GM10847 (cell line): Measurements from ENCODE around the gene PRKCD.

Experiments used
- POLR2A ChIP-seq: IDR thresholded peaks from 2 replicates; pipeline ENCODE4 v1.6.1; 2011; ENCODE audit not compliant: insufficient read length; ENCODE audit errors: extremely low read depth

Gene PRKCD

GRCh38 chr3:53160660-53161449 is at the start of gene PRKCD:
Gene PRKCD, plus strand, starts transcription at chr3:53161209. Its CDS starts 17,214 bp downstream, at chr3:53178423.
- peak; percentile 66 for TF ChIP-seq POLR2A

- TF ChIP-seq POLR2A: no peak
These were observed 49.2 kb upstream of the PRKCD start for GRCh38 chr3:53111822-53112221.

DNA sequence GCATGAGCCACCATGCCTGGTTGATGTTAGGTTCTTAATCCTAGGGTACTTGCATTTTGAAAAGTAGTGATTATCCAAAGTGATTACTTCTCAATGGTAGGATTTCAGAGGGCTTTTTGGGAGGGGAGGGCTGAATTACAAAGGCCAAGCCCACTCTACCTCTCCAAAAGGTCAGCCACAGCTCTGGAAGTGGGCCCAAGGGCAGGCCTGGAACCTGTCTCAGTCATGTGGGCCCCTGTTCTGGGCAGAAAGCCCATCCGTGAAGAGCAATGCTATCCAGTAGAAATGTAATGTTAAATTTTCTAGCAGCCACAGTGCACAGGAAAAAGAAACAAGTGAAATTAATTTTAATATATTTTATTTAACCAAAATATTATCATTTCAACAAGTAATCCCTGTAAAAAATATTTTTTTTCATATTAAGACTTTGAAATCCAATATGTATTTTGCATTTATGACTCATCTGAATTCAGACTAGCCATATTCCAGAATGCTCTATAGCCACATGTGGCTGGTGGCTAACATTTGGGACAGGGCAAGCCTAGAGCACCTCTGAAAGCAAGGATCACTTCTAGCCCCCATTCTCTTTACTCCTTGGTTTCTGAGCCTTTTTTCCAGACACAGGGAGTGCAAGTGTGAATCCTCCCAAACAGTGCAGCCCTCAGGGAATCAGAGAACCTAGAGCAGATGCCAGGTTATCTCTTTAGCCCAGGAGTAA is 47.6 kb upstream of the PRKCD start:
- TF ChIP-seq POLR2A: no peak

GRCh38 chr3:53114011-53114400 is 47.0 kb upstream of the PRKCD start:
- no peak for TF ChIP-seq POLR2A

- no peak for TF ChIP-seq POLR2A
These were observed 46.5 kb upstream of the PRKCD start for GRCh38 chr3:53114412-53115074.

- no peak for TF ChIP-seq POLR2A
These were observed 44.1 kb upstream of the PRKCD start for GRCh38 chr3:53116956-53117355.

- TF ChIP-seq POLR2A: no peak
These were observed 40.7 kb upstream of the PRKCD start for GRCh38 chr3:53120336-53120735.

GRCh38 chr3:53122255-53122932 is 38.6 kb upstream of the PRKCD start:
- no peak for TF ChIP-seq POLR2A

DNA sequence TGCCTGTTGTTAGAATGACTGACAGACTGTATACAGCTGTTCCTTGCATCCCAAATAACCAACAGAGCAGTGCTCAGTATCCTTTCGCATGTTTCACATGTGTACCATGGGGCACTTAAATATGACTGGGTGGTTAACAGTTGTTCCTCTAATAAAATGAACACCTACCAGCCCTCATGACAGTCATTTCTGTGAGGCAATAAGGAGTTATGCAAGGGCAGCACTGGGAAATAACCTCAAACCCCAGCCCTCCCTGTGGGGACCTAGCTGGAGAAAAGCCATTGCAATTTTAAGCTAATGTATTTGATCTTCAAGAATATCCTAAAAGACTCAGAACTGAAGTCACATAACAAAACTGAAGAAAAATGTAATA is 38.1 kb upstream of the PRKCD start:
- no peak for TF ChIP-seq POLR2A

DNA sequence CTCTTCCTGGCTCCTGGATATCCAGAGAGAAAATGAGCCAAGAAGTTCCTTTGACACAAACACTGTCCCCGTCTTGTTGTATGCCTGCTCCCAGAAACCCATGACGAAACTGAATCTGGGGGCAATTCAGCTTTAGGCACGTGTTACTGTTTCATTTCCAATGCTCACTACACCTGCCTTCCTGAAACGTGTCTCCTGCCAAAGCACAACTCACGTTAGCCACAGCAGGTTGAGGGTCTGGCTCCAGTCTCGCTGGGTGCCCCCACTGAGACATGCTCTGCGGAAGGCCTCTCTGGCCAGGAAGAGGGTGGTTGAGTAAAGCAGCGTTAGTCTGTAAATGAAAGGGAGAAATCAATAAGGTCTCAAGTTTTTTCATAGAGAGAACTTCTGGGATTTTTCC is 37.5 kb upstream of the PRKCD start:
- no peak for TF ChIP-seq POLR2A

DNA sequence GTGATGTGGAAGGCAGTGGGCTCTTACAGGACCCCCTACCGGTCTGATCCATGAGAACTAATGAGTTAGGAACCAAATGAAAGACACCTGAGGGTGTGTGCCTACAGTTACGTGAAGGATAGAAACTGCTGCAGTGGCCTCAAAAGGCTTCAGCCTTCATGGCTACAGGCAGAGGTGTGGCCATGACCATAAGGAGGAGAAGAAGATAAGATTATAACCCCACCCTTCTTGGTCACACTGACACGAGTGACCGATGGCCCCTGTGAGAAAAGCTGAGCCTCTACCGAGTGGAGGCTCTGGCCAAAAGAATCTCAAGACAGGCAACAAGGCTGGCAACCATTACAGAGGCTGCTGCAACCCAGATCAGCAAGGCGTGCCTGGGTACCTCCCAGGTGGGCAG is 37.1 kb upstream of the PRKCD start:
- no peak for TF ChIP-seq POLR2A

- TF ChIP-seq POLR2A: no peak
These were observed 34.4 kb upstream of the PRKCD start for GRCh38 chr3:53126601-53127000.

DNA sequence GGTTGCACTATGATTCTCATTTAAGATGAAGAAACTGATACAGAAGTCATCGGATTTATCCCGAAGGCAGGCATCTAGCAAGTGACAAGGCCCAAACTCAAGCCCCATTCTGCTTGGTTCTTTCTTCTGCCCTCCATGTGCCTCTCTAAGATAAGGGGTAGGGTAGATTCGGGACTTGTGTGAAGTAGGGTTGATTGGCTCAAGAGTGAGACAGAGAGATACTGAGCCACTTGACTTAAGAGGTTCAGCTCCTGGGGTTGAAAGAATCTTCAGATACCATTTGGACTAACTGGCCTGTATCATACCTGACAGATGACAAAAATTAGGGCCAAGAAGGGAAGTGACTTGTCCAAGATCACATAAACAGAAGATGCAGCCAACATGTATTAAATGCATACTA is 31.7 kb upstream of the PRKCD start:
- TF ChIP-seq POLR2A: no peak

DNA sequence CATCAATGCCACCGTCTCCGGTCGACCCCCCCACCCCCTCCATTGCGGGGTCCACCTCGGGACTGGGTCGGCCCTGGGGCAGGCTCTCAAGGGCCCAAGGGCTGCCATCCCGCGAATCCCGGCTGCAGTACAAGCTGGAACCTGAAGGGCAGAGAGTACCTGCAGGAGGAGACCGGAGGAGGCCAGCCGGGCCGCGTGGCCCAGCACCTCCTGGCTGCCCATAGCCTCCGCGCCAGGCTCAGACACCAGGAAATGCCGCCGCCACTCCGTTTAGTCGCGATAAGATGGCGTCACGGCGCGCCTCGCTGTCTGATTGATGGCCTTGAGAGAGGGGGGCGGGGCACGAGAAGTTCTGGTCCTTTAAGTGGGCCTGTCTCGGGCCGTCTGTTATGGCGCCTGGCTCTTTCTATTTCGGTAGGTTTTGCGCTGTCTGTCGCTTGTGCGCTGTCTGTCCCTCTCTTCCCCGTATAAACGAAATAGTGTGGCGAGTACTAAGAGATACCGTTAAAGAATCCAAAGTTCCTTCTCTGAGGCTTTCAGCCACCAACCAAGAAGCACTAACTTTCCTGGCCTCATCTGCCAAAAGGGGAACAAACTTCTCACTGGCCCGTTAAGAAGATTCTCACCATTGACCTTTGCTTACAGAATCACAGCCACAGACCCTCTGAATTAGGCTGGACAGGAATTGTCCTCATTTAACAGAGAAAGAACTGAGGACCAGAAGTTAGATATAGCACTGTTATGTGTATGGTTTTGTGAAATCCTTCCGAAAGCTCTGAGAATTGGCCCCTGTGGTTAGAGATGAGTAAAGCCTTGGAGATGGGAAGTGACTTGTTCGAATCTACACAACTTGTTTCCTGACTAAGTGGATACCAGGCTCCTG is 30.6 kb upstream of the PRKCD start, which contains the start of gene RFT1:
Gene RFT1 (minus strand): TSS at position 257 of the 883 bp plus-strand sequence. CDS start 35 bp downstream, at position 222.
- peak; percentile 89 for TF ChIP-seq POLR2A
